ENCODE measurements around the gene SAP30L. TPM values are rescaled to one million over a fixed set of nuclear protein-coding genes. Genes with fewer than 3 reads are reported as not detected.

Gene SAP30L
- total RNA-seq, 2 donors from 2014 or later: 27.7 to 40.3 TPM

- Mint-ChIP-seq H3K4me3 (no peak overlapping the region), H3K9me3 (no peaks in the 10 kb centered on the region), H3K27me3 (ENCODE audit: insufficient read depth) (peaks cover 38% of the 10 kb centered on the region), H3K27ac (no peak overlapping the region), H3K36me3 (ENCODE audit: low read depth) (peaks cover 23% of the 10 kb centered on the region), H3K4me1 (peaks cover 27% of the 10 kb centered on the region)
- TF ChIP-seq CTCF (conservative IDR thresholded peaks at IDR 0.05): no peak
- Histone ChIP-seq H3K4me1 (ENCODE audit: control insufficient read depth, insufficient read depth, low read length) (peaks cover 11% of the 10 kb centered on the region), H3K27ac (ENCODE audit: low read depth, low read length) (no peak overlapping the region), H3K27me3 (ENCODE audit: control insufficient read depth, insufficient read depth, low read length, poor library complexity, severe bottlenecking) (no peaks in the 10 kb centered on the region), H3K9me3 (ENCODE audit: control insufficient read depth, low read length) (no peaks in the 10 kb centered on the region), H3K4me3 (ENCODE audit: low read length) (no peak overlapping the region), H3K36me3 (ENCODE audit: control insufficient read depth, insufficient read depth, low read length) (peaks cover 34% of the 10 kb centered on the region), H3K9ac (ENCODE audit: extremely low read depth, low read length, poor library complexity, severe bottlenecking) (no peak overlapping the region)
- WGBS, 2 experiments (ENCODE audit: insufficient coverage in 1 of 2, insufficient read length in 1 of 2): 97 to 98% methylated on average over 3 to 6 of the region's 6 CpGs
- peak; percentile 42 for DNase-seq
These were observed 37.0 kb upstream of the SAP30L start for GRCh38 chr5:154408811-154409210.

GRCh38 chr5:154409230-154409840 is 36.5 kb upstream of the SAP30L start:
- peaks cover 11% of the 10 kb centered on the region for H3K4me1 ChIP-seq (ENCODE audit: control insufficient read depth, insufficient read depth, low read length)
- no peaks in the 10 kb centered on the region for H3K9me3 ChIP-seq (ENCODE audit: control insufficient read depth, low read length)
- peaks cover 39% of the 10 kb centered on the region for H3K36me3 ChIP-seq (ENCODE audit: control insufficient read depth, insufficient read depth, low read length)
- peaks cover 28% of the 10 kb centered on the region for H3K36me3 Mint-ChIP-seq (ENCODE audit: low read depth)
- no peak overlapping the region for H3K9ac ChIP-seq (ENCODE audit: extremely low read depth, low read length, poor library complexity, severe bottlenecking)
- no peaks in the 10 kb centered on the region for H3K27me3 ChIP-seq (ENCODE audit: control insufficient read depth, insufficient read depth, low read length, poor library complexity, severe bottlenecking)
- H3K27ac Mint-ChIP-seq: no peak overlapping the region
- TF ChIP-seq CTCF (conservative IDR thresholded peaks at IDR 0.05): no peak
- H3K4me3 ChIP-seq (ENCODE audit: low read length): no peak overlapping the region
- H3K9me3 Mint-ChIP-seq: no peaks in the 10 kb centered on the region
- H3K27me3 Mint-ChIP-seq (ENCODE audit: insufficient read depth): peaks cover 35% of the 10 kb centered on the region
- no peak overlapping the region for H3K4me3 Mint-ChIP-seq
- 96 to 97% methylated on average over 12 to 15 of the region's 15 CpGs for WGBS, 2 experiments (ENCODE audit: insufficient coverage in 1 of 2, insufficient read length in 1 of 2)
- H3K27ac ChIP-seq (ENCODE audit: low read depth, low read length): no peak overlapping the region
- peaks cover 22% of the 10 kb centered on the region for H3K4me1 Mint-ChIP-seq
- DNase-seq: peak; percentile 33

- Histone ChIP-seq H3K27ac (ENCODE audit: low read depth, low read length) (no peak overlapping the region), H3K27me3 (ENCODE audit: control insufficient read depth, insufficient read depth, low read length, poor library complexity, severe bottlenecking) (no peaks in the 10 kb centered on the region), H3K9ac (ENCODE audit: extremely low read depth, low read length, poor library complexity, severe bottlenecking) (no peak overlapping the region), H3K36me3 (ENCODE audit: control insufficient read depth, insufficient read depth, low read length) (peaks cover 46% of the 10 kb centered on the region), H3K4me1 (ENCODE audit: control insufficient read depth, insufficient read depth, low read length) (peaks cover 8% of the 10 kb centered on the region), H3K9me3 (ENCODE audit: control insufficient read depth, low read length) (no peaks in the 10 kb centered on the region), H3K4me3 (ENCODE audit: low read length) (no peak overlapping the region)
- peaks cover 17% of the 10 kb centered on the region for H3K4me1 Mint-ChIP-seq
- H3K36me3 Mint-ChIP-seq (ENCODE audit: low read depth): peaks cover 32% of the 10 kb centered on the region
- H3K27ac Mint-ChIP-seq: no peak overlapping the region
- DNase-seq: no peak
- H3K27me3 Mint-ChIP-seq (ENCODE audit: insufficient read depth): peaks cover 35% of the 10 kb centered on the region
- no peak overlapping the region for H3K4me3 Mint-ChIP-seq
- TF ChIP-seq CTCF (conservative IDR thresholded peaks at IDR 0.05): no peak
- H3K9me3 Mint-ChIP-seq: no peaks in the 10 kb centered on the region
These were observed 35.8 kb upstream of the SAP30L start for GRCh38 chr5:154410008-154410407.
